Retinal pigment epithelial cell (primary cell): ENCODE data around the gene RXRA.
"Not testable (repeated sequence)": the region's sequence is repeated elsewhere in the genome, so short reads cannot be mapped to it uniquely, and the experiment has no call there.

Experiments used
- DNase-seq: peaks from one replicate; pipeline ENCODE4 v3.0.0-alpha.2; 2010; ENCODE audit warnings: low read depth
- H3K4me3 ChIP-seq: 2 replicates; pipeline ENCODE4 v1.5.1; 2011; ENCODE audit warnings: mild to moderate bottlenecking, low read length, control low read depth, moderate library complexity
- TF ChIP-seq, protein P1 (sequence below): conservative IDR thresholded peaks from 2 replicates; pipeline ENCODE4 v1.5.1; 2011; ENCODE audit warnings: low read depth, low read length, control low read depth, inconsistent platforms

The RXRA gene

DNA sequence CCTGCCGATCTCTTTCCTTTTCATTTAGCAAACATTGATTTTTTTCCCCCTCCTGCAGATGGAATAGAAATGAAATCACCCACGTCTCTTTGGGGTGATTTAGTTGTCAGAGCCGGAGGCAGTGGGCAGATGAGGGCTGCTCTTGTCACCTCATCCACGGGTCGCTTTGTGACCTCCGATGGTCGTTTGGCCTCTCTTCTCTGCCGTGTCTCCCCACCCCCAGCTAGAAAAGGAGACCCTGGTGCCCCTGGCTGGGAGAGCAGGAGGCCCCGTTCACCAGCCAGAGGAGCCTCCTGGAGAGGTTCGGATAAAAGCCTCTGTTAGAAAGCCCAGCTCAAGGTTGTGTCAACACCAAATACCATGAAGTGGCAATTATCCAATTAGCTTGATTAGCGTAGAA lies 21.6 kb upstream of the RXRA start:
- H3K4me3 ChIP-seq = no peak overlapping the region
- no peak for DNase-seq
- TF ChIP-seq, protein P1, sequence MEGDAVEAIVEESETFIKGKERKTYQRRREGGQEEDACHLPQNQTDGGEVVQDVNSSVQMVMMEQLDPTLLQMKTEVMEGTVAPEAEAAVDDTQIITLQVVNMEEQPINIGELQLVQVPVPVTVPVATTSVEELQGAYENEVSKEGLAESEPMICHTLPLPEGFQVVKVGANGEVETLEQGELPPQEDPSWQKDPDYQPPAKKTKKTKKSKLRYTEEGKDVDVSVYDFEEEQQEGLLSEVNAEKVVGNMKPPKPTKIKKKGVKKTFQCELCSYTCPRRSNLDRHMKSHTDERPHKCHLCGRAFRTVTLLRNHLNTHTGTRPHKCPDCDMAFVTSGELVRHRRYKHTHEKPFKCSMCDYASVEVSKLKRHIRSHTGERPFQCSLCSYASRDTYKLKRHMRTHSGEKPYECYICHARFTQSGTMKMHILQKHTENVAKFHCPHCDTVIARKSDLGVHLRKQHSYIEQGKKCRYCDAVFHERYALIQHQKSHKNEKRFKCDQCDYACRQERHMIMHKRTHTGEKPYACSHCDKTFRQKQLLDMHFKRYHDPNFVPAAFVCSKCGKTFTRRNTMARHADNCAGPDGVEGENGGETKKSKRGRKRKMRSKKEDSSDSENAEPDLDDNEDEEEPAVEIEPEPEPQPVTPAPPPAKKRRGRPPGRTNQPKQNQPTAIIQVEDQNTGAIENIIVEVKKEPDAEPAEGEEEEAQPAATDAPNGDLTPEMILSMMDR = no peak

DNA sequence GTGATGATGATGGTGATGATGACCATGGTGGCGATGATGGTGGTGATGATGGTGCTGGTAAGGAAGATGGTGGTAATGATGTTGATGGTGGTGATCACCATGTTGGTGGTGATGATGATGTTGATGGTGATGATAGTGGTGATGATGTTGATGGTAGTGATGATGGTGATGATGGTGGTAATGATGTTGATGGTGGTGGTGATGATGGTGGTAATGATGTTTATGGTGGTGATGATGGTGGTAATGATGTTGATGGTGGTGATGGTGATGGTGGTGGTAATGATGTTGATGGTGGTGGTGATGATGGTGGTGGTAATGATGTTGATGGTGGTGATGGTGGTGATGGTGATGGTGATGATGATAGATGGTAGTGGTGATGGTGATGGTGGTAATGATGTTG lies 20.7 kb upstream of the RXRA start:
- DNase-seq = no peak
- no peak overlapping the region for H3K4me3 ChIP-seq
- TF ChIP-seq, protein P1 = no peak

- H3K4me3 ChIP-seq, DNase-seq: not testable (repeated sequence)
Measured at GRCh38 chr9:134306042-134306441, 20.2 kb upstream of the RXRA start.

DNA sequence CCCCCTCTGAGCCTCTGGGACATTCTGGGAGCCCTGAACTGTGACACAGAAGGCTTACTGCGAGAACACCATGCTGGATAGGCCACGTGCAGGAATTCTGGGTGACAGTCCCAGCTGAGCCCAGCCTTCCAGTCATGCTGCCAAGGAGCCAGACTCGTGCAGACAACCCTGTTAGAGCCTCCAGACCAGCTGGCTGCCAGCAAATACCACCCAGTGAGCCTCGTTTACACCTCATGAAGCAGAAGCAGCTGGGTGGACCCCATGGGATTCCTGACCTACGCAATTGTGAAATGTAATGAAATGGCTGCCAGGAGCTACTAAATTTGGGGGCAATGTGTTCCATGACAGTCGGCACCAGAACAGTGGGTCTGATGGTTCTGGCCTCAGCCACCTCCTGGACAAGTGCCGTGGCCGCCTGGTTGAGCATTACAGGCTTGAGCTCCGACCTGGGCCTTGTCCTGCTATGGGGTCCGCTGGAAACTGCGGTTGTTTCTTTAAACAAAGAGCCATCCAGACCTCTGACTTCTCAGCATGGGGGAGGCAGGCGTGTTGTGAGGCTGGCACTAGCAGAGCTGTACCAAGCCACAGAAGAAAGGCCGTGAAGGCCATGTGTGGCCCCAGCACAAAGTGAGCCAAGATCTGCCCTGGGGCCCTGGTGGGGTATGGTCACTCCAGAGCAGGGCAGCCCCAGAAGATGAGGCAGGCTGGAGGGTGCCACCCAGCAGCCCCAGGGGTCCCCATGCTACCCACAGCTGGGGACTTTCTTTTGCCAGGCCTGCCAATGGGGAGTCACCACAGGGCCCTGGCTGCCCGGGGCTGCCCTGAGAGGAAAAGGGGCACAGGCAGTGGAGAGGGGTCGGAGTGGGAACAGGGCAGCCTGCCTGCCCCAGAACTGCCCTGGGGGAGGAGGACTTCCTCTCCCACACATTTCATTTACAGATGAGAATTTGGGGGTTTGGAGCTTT lies 19.3 kb upstream of the RXRA start:
- TF ChIP-seq, protein P1 = no peak
- no peak overlapping the region for H3K4me3 ChIP-seq
- DNase-seq = no peak

DNA sequence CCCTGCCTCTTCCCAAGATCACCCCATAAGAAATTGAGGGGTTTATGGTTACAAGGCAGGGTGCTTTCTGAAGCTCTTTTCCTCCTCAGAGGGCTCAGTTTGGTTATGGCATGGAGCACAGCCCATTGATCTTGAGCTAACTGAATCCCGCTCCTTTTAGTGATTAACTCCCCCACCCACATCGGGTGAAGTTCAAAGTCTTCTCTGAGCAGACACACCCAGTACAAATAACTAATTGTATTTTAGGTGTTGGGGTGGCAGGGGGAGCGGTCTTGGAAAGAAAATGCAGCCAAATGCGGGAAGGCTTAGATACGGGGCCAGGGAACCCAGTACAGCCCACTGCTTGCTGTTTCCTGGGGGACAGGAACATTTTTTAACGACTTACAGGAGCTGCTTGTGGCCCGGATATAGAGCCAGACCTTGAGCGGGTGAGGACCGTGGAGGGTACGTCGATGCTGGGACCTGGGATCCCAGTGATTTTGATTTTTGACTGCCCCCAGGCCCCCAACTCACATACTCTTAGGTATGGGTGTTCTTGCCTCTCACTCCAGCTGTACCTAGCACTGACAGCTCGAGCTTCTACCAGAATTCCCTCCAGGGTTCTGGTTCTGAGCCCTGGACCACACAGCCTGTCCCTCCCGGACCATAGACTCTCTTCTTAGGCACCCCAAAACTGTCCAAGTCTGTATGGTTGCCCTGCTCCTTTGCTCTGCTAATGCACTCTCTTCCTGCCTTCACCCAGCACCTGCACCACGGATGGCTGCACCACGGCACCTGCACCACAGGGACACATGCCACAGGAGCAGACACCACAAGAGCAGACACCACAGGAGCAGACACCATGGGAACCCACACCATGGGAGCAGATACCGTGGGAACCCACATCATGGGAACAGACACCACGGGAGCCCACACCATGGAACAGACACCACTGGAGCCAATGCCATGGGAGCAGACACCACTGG lies 18.3 kb upstream of the RXRA start:
- H3K4me3 ChIP-seq = no peak overlapping the region
- TF ChIP-seq, protein P1 = no peak
- DNase-seq = no peak

GRCh38 chr9:134308639-134309220 lies 17.5 kb upstream of the RXRA start:
- not testable (repeated sequence) for DNase-seq, H3K4me3 ChIP-seq

GRCh38 chr9:134313470-134313869 lies 12.8 kb upstream of the RXRA start:
- TF ChIP-seq, protein P1 = no peak
- H3K4me3 ChIP-seq = no peak overlapping the region
- DNase-seq = no peak
